Liver (tissue), 9 donors: Measurements from ENCODE around the gene NTF3. TPM values are rescaled to one million over a fixed set of nuclear protein-coding genes. Genes with fewer than 3 reads are reported as not detected.
"Not testable (repeated sequence)": the region's sequence is repeated elsewhere in the genome, so short reads cannot be mapped to it uniquely, and the experiment has no call there.

ENCODE experiments used
- DNase-seq: peaks from one replicate; pipeline ENCODE4 v3.0.0-alpha.2; 2017; ENCODE audit warnings: low spot score
- H3K27ac ChIP-seq, 2 donors: one replicate each; pipeline ENCODE4 v1.7.0; 2013; ENCODE audit warnings: inconsistent platforms in 2 of 2, low read length in 2 of 2, control low read depth in 1 of 2, low read depth in 1 of 2, mild to moderate bottlenecking in 1 of 2
- H3K27me3 ChIP-seq, 4 donors: one replicate each; pipeline versions ENCODE4 v1.6.1 to v1.7.0; 2013; ENCODE audit warnings: low read length in 3 of 4, inconsistent platforms in 1 of 4, mild to moderate bottlenecking in 1 of 4, moderate library complexity in 1 of 4; ENCODE audit not compliant: control insufficient read depth in 4 of 4, insufficient read depth in 4 of 4
- H3K36me3 ChIP-seq, 4 donors: one replicate each; pipeline versions ENCODE4 v1.6.1 to v1.7.0; 2013; ENCODE audit warnings: low read length in 3 of 4, mild to moderate bottlenecking in 3 of 4, low read depth in 1 of 4, moderate library complexity in 1 of 4; ENCODE audit not compliant: control insufficient read depth in 4 of 4, insufficient read depth in 3 of 4
- H3K4me1 ChIP-seq, 4 donors: one replicate each; pipeline versions ENCODE4 v1.6.1 to v1.7.0; 2013; ENCODE audit warnings: low read length in 3 of 4, mild to moderate bottlenecking in 3 of 4, moderate library complexity in 1 of 4; ENCODE audit not compliant: control insufficient read depth in 4 of 4, insufficient read depth in 4 of 4
- H3K4me3 ChIP-seq, 3 donors: one replicate each; pipeline versions ENCODE4 v1.6.1 to v1.7.0; 2013; ENCODE audit warnings: low read length in 3 of 3, control low read depth in 1 of 3, low read depth in 1 of 3, mild to moderate bottlenecking in 1 of 3
- H3K9ac ChIP-seq, 2 donors: one replicate each; pipeline ENCODE4 v1.7.0; 2013; ENCODE audit warnings: low read length in 2 of 2, mild to moderate bottlenecking in 2 of 2, moderate library complexity in 2 of 2, control low read depth in 1 of 2, low read depth in 1 of 2
- H3K9me3 ChIP-seq, 4 donors: one replicate each; pipeline versions ENCODE4 v1.6.1 to v1.7.0; 2013; ENCODE audit warnings: low read length in 3 of 4; ENCODE audit not compliant: control insufficient read depth in 4 of 4
- CTCF ChIP-seq: fragments of 150-350 bp; IDR thresholded peaks from 2 replicates; pipeline ENCODE4 v1.5.1; 2017; ENCODE audit warnings: improper control_type of control experiment, low read depth, low read length; ENCODE audit not compliant: missing input control
- EGR1 ChIP-seq, 2 donors: IDR thresholded peaks; 2 replicates each; pipeline ENCODE4 v1.6.1; 2016 to 2018; ENCODE audit warnings: antibody characterized with exemption in 2 of 2, low read depth in 2 of 2
- FOXA1 ChIP-seq: IDR thresholded peaks from 2 replicates; pipeline ENCODE4 v1.6.1; 2016; ENCODE audit warnings: antibody characterized with exemption
- FOXA2 ChIP-seq: IDR thresholded peaks from 2 replicates; pipeline ENCODE4 v1.6.1; 2016; ENCODE audit warnings: antibody characterized with exemption
- GABPA ChIP-seq, 2 donors: IDR thresholded peaks in 1 of 2; conservative IDR thresholded peaks in 1 of 2; 2 replicates each; pipeline ENCODE4 v1.6.1; 2016; ENCODE audit warnings: antibody characterized with exemption in 2 of 2, mild to moderate bottlenecking in 1 of 2, moderate library complexity in 1 of 2
- HNF4A ChIP-seq, 2 donors: conservative IDR thresholded peaks; 2 replicates each; pipeline ENCODE4 v1.6.1; 2016; ENCODE audit warnings: antibody characterized with exemption in 2 of 2, mild to moderate bottlenecking in 2 of 2
- HNF4G ChIP-seq: IDR thresholded peaks from 2 replicates; pipeline ENCODE4 v1.6.1; 2016; ENCODE audit warnings: antibody characterized with exemption
- JUND ChIP-seq, 2 donors: IDR thresholded peaks; 2 replicates each; pipeline ENCODE4 v1.6.1; 2016; ENCODE audit warnings: antibody characterized with exemption in 2 of 2
- MAX ChIP-seq: IDR thresholded peaks from 2 replicates; pipeline ENCODE4 v1.6.1; 2016; ENCODE audit warnings: antibody characterized with exemption
- NR2F2 ChIP-seq: IDR thresholded peaks from 2 replicates; pipeline ENCODE4 v1.6.1; 2016; ENCODE audit warnings: antibody characterized with exemption
- REST ChIP-seq: IDR thresholded peaks from 2 replicates; pipeline ENCODE4 v1.6.1; 2016; ENCODE audit warnings: antibody characterized with exemption, mild to moderate bottlenecking
- RXRA ChIP-seq, 2 donors: IDR thresholded peaks; 2 replicates each; pipeline ENCODE4 v1.6.1; 2017 to 2018; ENCODE audit warnings: antibody characterized with exemption in 2 of 2, mild to moderate bottlenecking in 1 of 2
- SP1 ChIP-seq: IDR thresholded peaks from 2 replicates; pipeline ENCODE4 v1.6.1; 2018; ENCODE audit warnings: antibody characterized with exemption, mild to moderate bottlenecking
- ZBTB33 ChIP-seq: IDR thresholded peaks from 2 replicates; pipeline ENCODE4 v1.6.1; 2016; ENCODE audit warnings: antibody characterized with exemption
- WGBS: extraction: QIAGEN DNeasy Blood & Tissue Kit; methylation state at CpG from one replicate; pipeline ENCODE4 v1.1.7; 2013; 5-methylcytosine and 5-hydroxymethylcytosine counted together
- polyA plus RNA-seq, 2 donors: library from polyadenylated mRNA; stranded (reverse) in 1 of 2; unstranded in 1 of 2; fragments of 200-250 nt in 1 of 2; fragments of >200 nt in 1 of 2; fragmentation: Nextera tagmentation in 1 of 2; extraction: Ambion mirVana in 1 of 2; gene quantifications; one replicate each; pipeline versions ENCODE4 v1.2.1 to v1.2.3, GENCODE V29; 2013 to 2015
- total RNA-seq, 2 donors: library from RNA; depleted of rRNA; stranded (reverse); fragments of >200 nt; gene quantifications; one replicate each; pipeline ENCODE4 v1.2.3, GENCODE V29; 2014
- donor health status: healthy.
- donor health status: healthy.
- donor health status: healthy.
- donor health status: healthy.
- donor health status: healthy.

NTF3 gene
- total and polyA plus RNA-seq, 4 donors: 0.89 to 2.8 (median 1.5) TPM

GRCh38 chr12:5534426-5535199 is 102.7 kb downstream of the NTF3 start:
- DNase-seq: no peak
- WGBS: 82% methylated on average over 10 of the region's 10 CpGs
- Histone ChIP-seq H3K9me3 (no peaks in the 10 kb centered on the region), H3K9ac (no peak overlapping the region), H3K27ac (no peak overlapping the region), H3K27me3 (no peaks in the 10 kb centered on the region), H3K4me3 (no peak overlapping the region), H3K4me1 (no peaks in the 10 kb centered on the region), H3K36me3 (no peaks in the 10 kb centered on the region)
- TF ChIP-seq FOXA2 (no peak), HNF4A (conservative IDR thresholded peaks at IDR 0.05) (no peak), GABPA (IDR thresholded peaks at IDR 0.05 in 1 of 2, conservative IDR thresholded peaks at IDR 0.05 in 1 of 2) (no peak), EGR1 (IDR thresholded peaks at IDR 0.05; ENCODE audit: low read depth in 2 of 2) (no peak), SP1 (no peak), JUND (IDR thresholded peaks at IDR 0.05) (no peak), ZBTB33 (no peak)

- DNase-seq: no peak
- Histone ChIP-seq H3K27me3 (no peaks in the 10 kb centered on the region), H3K4me3 (no peak overlapping the region), H3K9me3 (no peaks in the 10 kb centered on the region), H3K27ac (no peak overlapping the region), H3K36me3 (no peaks in the 10 kb centered on the region), H3K4me1 (no peaks in the 10 kb centered on the region), H3K9ac (no peak overlapping the region)
- WGBS: 83% methylated on average over 3 of the region's 3 CpGs
- TF ChIP-seq RXRA (IDR thresholded peaks at IDR 0.05): no peak
- TF ChIP-seq NR2F2: no peak
- TF ChIP-seq REST: no peak
- no peak for TF ChIP-seq FOXA1
- no peak for TF ChIP-seq HNF4A (conservative IDR thresholded peaks at IDR 0.05)
- TF ChIP-seq MAX: no peak
- no peak for TF ChIP-seq FOXA2
- TF ChIP-seq ZBTB33: no peak
- no peak for TF ChIP-seq CTCF
- TF ChIP-seq GABPA (IDR thresholded peaks at IDR 0.05 in 1 of 2, conservative IDR thresholded peaks at IDR 0.05 in 1 of 2): no peak
- TF ChIP-seq EGR1 (IDR thresholded peaks at IDR 0.05; ENCODE audit: low read depth in 2 of 2): no peak
- no peak for TF ChIP-seq HNF4G
- TF ChIP-seq SP1: no peak
Observed at GRCh38 chr12:5535541-5535940, 103.6 kb downstream of the NTF3 start.

GRCh38 chr12:5537026-5537615 is 105.2 kb downstream of the NTF3 start:
- H3K27ac ChIP-seq, H3K9ac ChIP-seq, H3K36me3 ChIP-seq, H3K27me3 ChIP-seq, H3K4me1 ChIP-seq, H3K4me3 ChIP-seq, H3K9me3 ChIP-seq, DNase-seq: not testable (repeated sequence)
- 39% methylated on average over 13 of the region's 13 CpGs for WGBS
